ENCODE data around the gene AREL1. TPM values are rescaled to one million over a fixed set of nuclear protein-coding genes. Genes with fewer than 3 reads are reported as not detected.
"Not testable (repeated sequence)": the region's sequence is repeated elsewhere in the genome, so short reads cannot be mapped to it uniquely, and the experiment has no call there.

AREL1 gene, protein sequence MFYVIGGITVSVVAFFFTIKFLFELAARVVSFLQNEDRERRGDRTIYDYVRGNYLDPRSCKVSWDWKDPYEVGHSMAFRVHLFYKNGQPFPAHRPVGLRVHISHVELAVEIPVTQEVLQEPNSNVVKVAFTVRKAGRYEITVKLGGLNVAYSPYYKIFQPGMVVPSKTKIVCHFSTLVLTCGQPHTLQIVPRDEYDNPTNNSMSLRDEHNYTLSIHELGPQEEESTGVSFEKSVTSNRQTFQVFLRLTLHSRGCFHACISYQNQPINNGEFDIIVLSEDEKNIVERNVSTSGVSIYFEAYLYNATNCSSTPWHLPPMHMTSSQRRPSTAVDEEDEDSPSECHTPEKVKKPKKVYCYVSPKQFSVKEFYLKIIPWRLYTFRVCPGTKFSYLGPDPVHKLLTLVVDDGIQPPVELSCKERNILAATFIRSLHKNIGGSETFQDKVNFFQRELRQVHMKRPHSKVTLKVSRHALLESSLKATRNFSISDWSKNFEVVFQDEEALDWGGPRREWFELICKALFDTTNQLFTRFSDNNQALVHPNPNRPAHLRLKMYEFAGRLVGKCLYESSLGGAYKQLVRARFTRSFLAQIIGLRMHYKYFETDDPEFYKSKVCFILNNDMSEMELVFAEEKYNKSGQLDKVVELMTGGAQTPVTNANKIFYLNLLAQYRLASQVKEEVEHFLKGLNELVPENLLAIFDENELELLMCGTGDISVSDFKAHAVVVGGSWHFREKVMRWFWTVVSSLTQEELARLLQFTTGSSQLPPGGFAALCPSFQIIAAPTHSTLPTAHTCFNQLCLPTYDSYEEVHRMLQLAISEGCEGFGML
- 44.0 and 55.1 TPM in 2 replicates for total RNA-seq
- long read RNA-seq, full-length matches to known transcripts = 4 of 44 reads
- long read RNA-seq, partial matches to known transcripts = 35 of 44 reads
- long read RNA-seq, other reads (novel, unspliced or antisense) = 5 of 44 reads

DNA sequence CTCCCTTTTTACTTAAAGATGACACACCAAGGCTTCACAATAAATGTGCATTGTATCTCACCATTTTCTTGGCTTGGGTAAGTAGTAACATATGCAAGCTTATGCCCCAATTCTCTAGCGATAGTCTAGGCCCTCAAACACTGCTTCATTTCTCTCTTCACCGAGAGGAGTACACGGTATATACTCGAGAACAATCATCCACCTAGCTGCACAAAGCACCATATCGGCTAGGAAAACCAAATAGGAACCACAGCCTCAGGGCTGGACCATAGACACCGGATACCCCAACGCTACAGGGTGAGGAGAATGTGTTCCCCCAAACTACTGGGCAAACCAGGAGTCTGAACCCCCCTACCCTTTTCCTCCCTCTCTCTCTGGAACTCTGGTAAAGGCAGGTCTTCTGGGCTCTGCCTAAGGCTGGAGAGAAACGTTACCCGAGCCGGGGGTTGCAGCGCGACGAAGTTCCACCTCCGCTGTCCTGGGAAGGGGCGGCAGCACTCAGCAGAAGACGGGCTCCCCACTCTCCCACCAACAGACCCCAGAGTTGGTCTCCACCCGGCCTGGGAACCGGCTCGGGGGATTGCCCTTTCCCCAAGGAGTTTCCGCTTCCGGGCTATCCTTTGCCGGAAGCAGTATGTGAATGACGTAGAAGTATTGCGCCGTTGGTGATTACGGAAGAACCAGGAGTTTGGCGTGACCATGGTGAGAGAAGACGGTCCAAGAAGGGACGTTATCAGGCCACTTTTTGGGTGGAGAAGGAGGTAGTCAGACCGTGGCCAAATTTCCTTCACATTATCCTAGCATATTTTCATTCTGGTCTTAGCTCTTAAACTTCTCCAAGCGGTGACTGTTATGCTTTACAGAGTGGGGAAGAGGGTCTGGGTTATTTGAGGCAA lies at the start of gene AREL1, which contains the start of gene FCF1:
AREL1 (minus strand) TSS at position 582 of the 896 bp plus-strand sequence. CDS start 27,465 bp downstream, outside the sequence.
FCF1 (plus strand) TSS at position 646 of the 896 bp plus-strand sequence; CDS start at position 700, 54 bp downstream.
- peak within 1 kb of the TSS; percentile 98 for H3K27ac Mint-ChIP-seq
- peaks cover 21% of the 10 kb centered on the region for H3K4me1 Mint-ChIP-seq (ENCODE audit: low read depth)
- peaks cover 11% of the 10 kb centered on the region for H3K36me3 Mint-ChIP-seq (ENCODE audit: insufficient read depth)
- no peaks in the 10 kb centered on the region for H3K9me3 Mint-ChIP-seq (ENCODE audit: low read depth)
- TF ChIP-seq, protein P1, sequence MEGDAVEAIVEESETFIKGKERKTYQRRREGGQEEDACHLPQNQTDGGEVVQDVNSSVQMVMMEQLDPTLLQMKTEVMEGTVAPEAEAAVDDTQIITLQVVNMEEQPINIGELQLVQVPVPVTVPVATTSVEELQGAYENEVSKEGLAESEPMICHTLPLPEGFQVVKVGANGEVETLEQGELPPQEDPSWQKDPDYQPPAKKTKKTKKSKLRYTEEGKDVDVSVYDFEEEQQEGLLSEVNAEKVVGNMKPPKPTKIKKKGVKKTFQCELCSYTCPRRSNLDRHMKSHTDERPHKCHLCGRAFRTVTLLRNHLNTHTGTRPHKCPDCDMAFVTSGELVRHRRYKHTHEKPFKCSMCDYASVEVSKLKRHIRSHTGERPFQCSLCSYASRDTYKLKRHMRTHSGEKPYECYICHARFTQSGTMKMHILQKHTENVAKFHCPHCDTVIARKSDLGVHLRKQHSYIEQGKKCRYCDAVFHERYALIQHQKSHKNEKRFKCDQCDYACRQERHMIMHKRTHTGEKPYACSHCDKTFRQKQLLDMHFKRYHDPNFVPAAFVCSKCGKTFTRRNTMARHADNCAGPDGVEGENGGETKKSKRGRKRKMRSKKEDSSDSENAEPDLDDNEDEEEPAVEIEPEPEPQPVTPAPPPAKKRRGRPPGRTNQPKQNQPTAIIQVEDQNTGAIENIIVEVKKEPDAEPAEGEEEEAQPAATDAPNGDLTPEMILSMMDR (IDR thresholded peaks at IDR 0.05; ENCODE audit: unreplicated experiment) = no peak
- H3K4me3 Mint-ChIP-seq (ENCODE audit: low read depth) = peak within 1 kb of the TSS; percentile 97
- no peaks in the 10 kb centered on the region for H3K27me3 Mint-ChIP-seq
- DNase-seq (ENCODE audit: low spot score, unreplicated experiment) = peak; percentile 58

DNA sequence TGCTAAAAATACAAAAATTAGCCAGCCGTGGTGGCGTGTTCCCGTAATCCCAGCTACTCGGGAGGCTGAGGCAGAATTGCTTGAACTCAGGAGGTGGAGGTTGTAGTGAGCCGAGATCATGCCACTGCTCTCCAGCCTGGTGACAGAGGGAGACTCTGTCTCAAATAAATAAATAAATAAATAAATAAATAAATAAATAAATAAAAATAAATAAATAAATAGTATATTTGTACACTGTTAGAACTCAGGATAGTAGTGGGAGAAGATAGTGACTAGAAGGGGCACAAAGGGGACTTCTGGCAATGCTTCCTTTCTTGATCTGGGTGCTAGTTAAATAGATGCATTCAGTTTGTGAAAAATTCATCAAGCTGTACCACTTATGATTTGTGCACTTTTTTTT lies 45.6 kb upstream of the AREL1 start:
- not testable (repeated sequence) for H3K9me3 Mint-ChIP-seq (ENCODE audit: low read depth); H3K4me1 Mint-ChIP-seq (ENCODE audit: low read depth); DNase-seq (ENCODE audit: low spot score, unreplicated experiment); H3K36me3 Mint-ChIP-seq (ENCODE audit: insufficient read depth); H3K4me3 Mint-ChIP-seq (ENCODE audit: low read depth); H3K27ac Mint-ChIP-seq; H3K27me3 Mint-ChIP-seq

DNA sequence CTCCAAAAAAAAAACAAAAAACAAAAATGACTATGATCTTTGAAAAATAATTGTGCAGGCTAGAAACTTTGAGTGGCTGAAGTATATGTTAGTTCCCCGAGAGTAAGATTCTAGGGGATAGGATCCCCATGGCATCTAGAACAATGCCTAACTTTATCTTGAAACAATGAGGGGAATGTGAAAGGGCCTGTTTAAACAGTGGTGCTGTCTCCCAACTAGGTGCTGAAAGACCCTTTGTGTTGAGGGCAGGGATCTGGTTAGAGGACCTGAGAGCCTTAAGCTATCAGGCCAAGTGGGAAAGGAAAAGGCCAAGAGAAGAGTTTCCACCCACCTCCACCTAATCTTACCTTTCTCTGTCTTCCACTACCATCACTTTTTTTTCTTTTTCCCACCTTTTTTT lies 43.4 kb upstream of the AREL1 start:
- H3K27ac Mint-ChIP-seq = no peak overlapping the region
- peaks cover 9% of the 10 kb centered on the region for H3K27me3 Mint-ChIP-seq
- TF ChIP-seq, protein P1 (IDR thresholded peaks at IDR 0.05; ENCODE audit: unreplicated experiment) = no peak
- no peak overlapping the region for H3K4me3 Mint-ChIP-seq (ENCODE audit: low read depth)
- peaks cover 6% of the 10 kb centered on the region for H3K36me3 Mint-ChIP-seq (ENCODE audit: insufficient read depth)
- DNase-seq (ENCODE audit: low spot score, unreplicated experiment) = no peak
- H3K4me1 Mint-ChIP-seq (ENCODE audit: low read depth) = no peaks in the 10 kb centered on the region
- H3K9me3 Mint-ChIP-seq (ENCODE audit: low read depth) = peaks cover 15% of the 10 kb centered on the region

DNA sequence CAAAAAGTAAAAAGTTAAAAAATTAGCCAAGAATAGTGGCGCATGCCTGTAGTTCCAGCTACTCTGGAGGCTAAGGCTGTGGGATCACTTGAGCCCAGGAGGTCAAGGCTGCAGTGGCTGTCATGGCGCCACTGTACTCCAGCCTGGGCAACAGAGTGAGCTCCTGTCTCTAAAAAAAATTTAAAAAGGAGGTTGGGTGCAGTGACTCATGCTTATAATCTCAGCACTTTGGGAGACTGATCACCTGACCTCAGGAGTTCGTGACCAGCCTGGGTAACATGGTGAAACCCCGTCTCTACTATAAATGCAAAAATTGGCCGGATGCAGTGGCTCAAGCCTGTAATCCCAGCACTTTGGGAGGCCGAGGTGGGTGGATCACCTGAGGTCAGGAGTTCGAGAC lies 42.0 kb upstream of the AREL1 start:
- TF ChIP-seq, protein P1 (IDR thresholded peaks at IDR 0.05; ENCODE audit: unreplicated experiment) = no peak
- Mint-ChIP-seq H3K4me1 (ENCODE audit: low read depth) (no peaks in the 10 kb centered on the region), H3K4me3 (ENCODE audit: low read depth) (no peak overlapping the region), H3K27ac (no peak overlapping the region), H3K9me3 (ENCODE audit: low read depth) (peaks cover 15% of the 10 kb centered on the region), H3K27me3 (peaks cover under 1% of the 10 kb centered on the region), H3K36me3 (ENCODE audit: insufficient read depth) (peaks cover 6% of the 10 kb centered on the region)
- DNase-seq (ENCODE audit: low spot score, unreplicated experiment) = no peak

DNA sequence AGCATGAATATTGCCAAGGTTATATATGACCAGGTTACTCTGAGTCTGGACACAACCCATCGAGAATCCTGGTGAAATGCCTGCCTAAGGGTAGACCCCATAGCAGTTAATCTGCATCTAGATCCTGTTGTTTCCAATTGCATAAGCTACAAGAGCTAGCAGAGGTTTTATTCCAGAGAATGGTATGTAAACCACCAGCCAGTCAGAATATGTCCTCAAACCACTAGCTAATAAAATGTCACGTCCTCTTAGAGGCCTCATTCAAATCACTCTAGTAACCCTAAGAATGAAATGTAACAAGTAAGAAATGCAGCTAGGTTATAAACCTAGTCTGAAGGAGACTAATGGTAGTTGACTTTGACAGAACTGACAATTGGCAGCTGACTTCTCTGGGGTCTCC lies 41.3 kb upstream of the AREL1 start:
- no peaks in the 10 kb centered on the region for H3K4me1 Mint-ChIP-seq (ENCODE audit: low read depth)
- TF ChIP-seq, protein P1 (IDR thresholded peaks at IDR 0.05; ENCODE audit: unreplicated experiment) = no peak
- DNase-seq (ENCODE audit: low spot score, unreplicated experiment) = no peak
- no peaks in the 10 kb centered on the region for H3K27me3 Mint-ChIP-seq
- H3K36me3 Mint-ChIP-seq (ENCODE audit: insufficient read depth) = peaks cover 6% of the 10 kb centered on the region
- H3K27ac Mint-ChIP-seq = no peak overlapping the region
- H3K4me3 Mint-ChIP-seq (ENCODE audit: low read depth) = no peak overlapping the region
- peaks cover 15% of the 10 kb centered on the region for H3K9me3 Mint-ChIP-seq (ENCODE audit: low read depth)
